ENCODE data around the gene CYB5R4. TPM values are rescaled to one million over a fixed set of nuclear protein-coding genes. Genes with fewer than 3 reads are reported as not detected.

CYB5R4 gene
- polyA plus RNA-seq, 1 donor from 2014 or later, result 18.0 TPM

DNA sequence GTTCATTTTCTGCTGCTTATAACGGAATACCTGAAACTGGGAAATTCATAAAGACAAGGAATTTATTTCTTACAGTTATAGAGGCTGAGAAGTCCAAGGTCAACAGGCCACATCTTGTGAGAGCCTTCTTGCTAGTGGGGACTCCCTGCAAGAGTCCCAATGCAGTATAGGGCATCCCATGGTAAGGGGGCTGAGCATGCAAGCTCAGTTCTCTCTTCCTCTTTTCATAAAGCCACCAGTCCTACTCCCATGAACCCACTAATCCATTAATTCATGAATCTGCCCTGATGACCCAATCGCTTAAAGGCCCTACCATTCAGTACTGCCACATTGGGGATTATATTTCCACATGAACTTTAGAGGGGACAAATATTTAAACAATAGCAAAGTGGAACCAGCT lies 26.5 kb downstream of the CYB5R4 start:
- Histone ChIP-seq H3K79me2 (replicated peaks; ENCODE audit: insufficient read depth, low read length) (no peaks in the 10 kb centered on the region), H3K9me2 (ENCODE audit: insufficient read depth, low read length) (no peaks in the 10 kb centered on the region), H3K27ac (ENCODE audit: low read length) (no peak overlapping the region), H3K9ac (ENCODE audit: low read length) (no peak overlapping the region), H2AFZ (ENCODE audit: low read depth, low read length) (no peak overlapping the region), H3K9me3 (ENCODE audit: low read length) (no peaks in the 10 kb centered on the region), H3K27me3 (ENCODE audit: insufficient read depth, low read depth, low read length) (no peaks in the 10 kb centered on the region), H3F3A (ENCODE audit: insufficient read depth, low read length, poor library complexity, severe bottlenecking) (no peaks in the 10 kb centered on the region), H3K36me3 (ENCODE audit: insufficient read depth, low read length) (no peaks in the 10 kb centered on the region), H3K4me2 (ENCODE audit: low read length) (no peak overlapping the region), H3K4me3 (ENCODE audit: low read length) (no peak overlapping the region), H4K20me1 (ENCODE audit: insufficient read depth) (no peaks in the 10 kb centered on the region)
- TF ChIP-seq, protein P1, sequence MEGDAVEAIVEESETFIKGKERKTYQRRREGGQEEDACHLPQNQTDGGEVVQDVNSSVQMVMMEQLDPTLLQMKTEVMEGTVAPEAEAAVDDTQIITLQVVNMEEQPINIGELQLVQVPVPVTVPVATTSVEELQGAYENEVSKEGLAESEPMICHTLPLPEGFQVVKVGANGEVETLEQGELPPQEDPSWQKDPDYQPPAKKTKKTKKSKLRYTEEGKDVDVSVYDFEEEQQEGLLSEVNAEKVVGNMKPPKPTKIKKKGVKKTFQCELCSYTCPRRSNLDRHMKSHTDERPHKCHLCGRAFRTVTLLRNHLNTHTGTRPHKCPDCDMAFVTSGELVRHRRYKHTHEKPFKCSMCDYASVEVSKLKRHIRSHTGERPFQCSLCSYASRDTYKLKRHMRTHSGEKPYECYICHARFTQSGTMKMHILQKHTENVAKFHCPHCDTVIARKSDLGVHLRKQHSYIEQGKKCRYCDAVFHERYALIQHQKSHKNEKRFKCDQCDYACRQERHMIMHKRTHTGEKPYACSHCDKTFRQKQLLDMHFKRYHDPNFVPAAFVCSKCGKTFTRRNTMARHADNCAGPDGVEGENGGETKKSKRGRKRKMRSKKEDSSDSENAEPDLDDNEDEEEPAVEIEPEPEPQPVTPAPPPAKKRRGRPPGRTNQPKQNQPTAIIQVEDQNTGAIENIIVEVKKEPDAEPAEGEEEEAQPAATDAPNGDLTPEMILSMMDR (IDR thresholded peaks at IDR 0.05; ENCODE audit: poor library complexity, severe bottlenecking), result no peak
- TF ChIP-seq POLR2AphosphoS5 (IDR thresholded peaks at IDR 0.05) (no peak), REST (IDR thresholded peaks at IDR 0.05; ENCODE audit: borderline replicate concordance) (no peak)

DNA sequence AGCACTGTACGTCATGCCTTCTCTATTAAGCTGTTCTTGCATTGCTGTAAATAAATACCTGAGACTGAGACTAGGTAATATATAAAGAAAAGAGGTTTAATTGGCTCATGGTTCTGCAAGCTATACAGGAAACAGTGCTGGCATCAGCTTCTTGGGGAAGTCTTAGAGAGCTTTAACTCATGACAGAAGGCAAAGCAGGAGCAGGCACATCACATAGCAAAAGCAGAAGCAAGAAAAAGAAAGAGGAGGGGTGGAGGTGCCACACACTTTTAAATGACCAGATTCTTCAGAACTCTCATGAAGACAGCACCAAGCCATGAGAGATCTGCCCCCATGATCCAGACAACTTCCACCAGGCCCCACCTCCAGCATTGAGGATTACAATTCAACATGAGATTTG lies 30.1 kb downstream of the CYB5R4 start:
- Histone ChIP-seq H2AFZ (ENCODE audit: low read depth, low read length) (no peak overlapping the region), H3K79me2 (replicated peaks; ENCODE audit: insufficient read depth, low read length) (no peaks in the 10 kb centered on the region), H3K9ac (ENCODE audit: low read length) (no peak overlapping the region), H3K27ac (ENCODE audit: low read length) (no peak overlapping the region), H3K4me2 (ENCODE audit: low read length) (no peak overlapping the region), H3K9me3 (ENCODE audit: low read length) (no peaks in the 10 kb centered on the region), H4K20me1 (ENCODE audit: insufficient read depth) (no peaks in the 10 kb centered on the region), H3K4me3 (ENCODE audit: low read length) (no peak overlapping the region), H3F3A (ENCODE audit: insufficient read depth, low read length, poor library complexity, severe bottlenecking) (no peaks in the 10 kb centered on the region), H3K27me3 (ENCODE audit: insufficient read depth, low read depth, low read length) (no peaks in the 10 kb centered on the region), H3K9me2 (ENCODE audit: insufficient read depth, low read length) (no peaks in the 10 kb centered on the region), H3K36me3 (ENCODE audit: insufficient read depth, low read length) (peaks cover 2% of the 10 kb centered on the region)
- TF ChIP-seq SMC3 (conservative IDR thresholded peaks at IDR 0.05; ENCODE audit: poor library complexity) (no peak), EP300 (conservative IDR thresholded peaks at IDR 0.05; ENCODE audit: poor library complexity, severe bottlenecking) (no peak), POLR2AphosphoS5 (IDR thresholded peaks at IDR 0.05) (no peak), TAF1 (IDR thresholded peaks at IDR 0.05; ENCODE audit: low read depth) (no peak), MXI1 (conservative IDR thresholded peaks at IDR 0.05; ENCODE audit: poor library complexity, severe bottlenecking) (no peak), RAD21 (conservative IDR thresholded peaks at IDR 0.05) (no peak), REST (IDR thresholded peaks at IDR 0.05; ENCODE audit: borderline replicate concordance) (no peak), EZH2 (IDR thresholded peaks at IDR 0.05; ENCODE audit: borderline replicate concordance, insufficient read depth, low read length, poor library complexity, severe bottlenecking) (no peak)
- TF ChIP-seq, protein P1 (IDR thresholded peaks at IDR 0.05; ENCODE audit: poor library complexity, severe bottlenecking), result no peak
